GM15510 (cell line): ENCODE data around the gene LRRIQ3.

Experiments used
- POLR2A ChIP-seq: IDR thresholded peaks from 3 replicates; pipeline ENCODE4 v1.6.1; 2011; ENCODE audit warnings: borderline replicate concordance; ENCODE audit not compliant: insufficient read length; ENCODE audit errors: extremely low read depth

The LRRIQ3 gene, protein sequence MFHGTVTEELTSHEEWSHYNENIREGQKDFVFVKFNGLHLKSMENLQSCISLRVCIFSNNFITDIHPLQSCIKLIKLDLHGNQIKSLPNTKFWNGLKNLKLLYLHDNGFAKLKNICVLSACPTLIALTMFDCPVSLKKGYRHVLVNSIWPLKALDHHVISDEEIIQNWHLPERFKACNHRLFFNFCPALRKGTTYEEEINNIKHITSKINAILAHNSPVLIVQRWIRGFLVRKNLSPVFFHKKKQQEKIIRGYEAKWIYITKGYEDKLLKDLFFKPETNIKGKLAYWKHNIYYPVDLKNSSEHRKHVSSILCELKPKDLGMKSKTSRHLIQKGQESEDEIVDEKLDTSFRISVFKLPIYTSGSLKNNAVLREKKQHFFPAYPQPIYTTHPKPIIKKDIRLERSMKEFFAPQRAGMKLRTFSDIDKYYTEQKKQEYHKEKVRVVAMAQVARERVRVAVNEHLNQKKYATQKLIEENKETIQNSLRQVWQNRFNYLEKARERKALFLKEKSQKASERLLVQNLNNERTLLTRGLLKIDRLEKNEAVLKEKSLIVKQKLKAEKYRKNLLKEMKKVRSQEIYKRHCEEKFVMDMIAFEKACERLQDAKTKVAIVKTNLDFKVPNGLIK

DNA sequence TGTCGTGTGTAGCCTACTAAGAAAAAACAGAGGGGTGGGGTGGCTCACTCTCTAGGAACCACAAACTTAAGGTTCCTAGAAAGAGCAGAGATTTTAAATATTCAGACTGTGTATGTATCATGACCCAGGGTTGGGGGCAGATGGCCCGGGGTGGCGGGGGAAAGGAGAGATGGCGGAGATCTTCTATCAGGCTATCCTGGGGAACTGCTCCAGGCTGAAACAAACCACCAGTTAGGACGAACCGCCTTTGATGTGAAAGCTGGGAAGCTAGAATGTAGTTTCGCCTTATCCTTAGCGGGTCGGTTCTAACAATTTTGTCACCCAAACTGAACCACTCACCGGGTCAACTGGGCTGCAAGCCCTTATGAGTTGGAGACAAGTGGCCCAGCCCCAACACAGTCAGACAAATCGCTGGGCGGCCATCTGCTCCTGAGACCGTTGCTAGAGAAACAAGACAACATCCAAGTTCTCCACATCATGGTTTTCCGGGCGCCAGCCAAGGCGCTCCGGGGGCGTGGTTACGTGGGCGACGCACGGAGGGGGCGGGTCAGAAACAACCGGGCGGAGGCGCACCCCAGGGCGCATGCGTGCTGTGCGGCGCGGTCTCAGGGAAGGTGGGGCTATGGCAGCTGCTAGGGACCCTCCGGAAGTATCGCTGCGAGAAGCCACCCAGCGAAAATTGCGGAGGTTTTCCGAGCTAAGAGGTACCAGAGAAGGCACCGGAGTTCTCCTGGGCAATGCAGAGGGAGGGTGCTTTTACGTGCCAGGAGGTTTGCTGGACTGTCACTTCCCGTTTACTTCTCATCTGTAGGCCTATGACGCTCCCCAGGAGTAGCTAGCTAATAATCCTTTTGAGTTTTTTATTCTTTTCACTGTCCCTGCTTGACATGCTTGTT lies at the start of gene LRRIQ3, which contains the start of gene FPGT:
TSS of gene LRRIQ3 (minus strand) at position 520 of the 896 bp plus-strand sequence. CDS start 14,492 bp downstream, outside the sequence.
TSS of gene FPGT (plus strand) at position 586 of the 896 bp plus-strand sequence. CDS start at position 623, 37 bp downstream.
- TF ChIP-seq POLR2A, result peak; percentile 65

DNA sequence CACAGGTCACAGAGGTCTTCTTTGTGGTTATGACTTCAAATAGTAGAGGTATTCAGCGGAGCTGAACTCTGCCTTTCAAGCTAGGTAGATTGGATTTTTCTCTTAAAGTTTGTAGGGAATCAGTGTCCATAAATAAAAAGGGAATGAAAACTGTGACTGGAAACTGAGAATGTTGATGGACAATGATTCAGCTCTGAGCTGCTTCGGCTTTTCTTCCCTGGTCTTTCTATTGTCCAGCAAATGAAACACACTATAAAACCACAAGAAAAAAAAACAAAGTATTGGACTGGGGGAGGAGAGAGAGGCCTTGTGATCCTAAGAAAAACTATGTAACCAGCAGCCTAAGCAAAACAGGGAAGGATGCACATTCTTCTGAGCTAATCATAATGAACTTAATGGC lies 48.3 kb upstream of the LRRIQ3 start:
- TF ChIP-seq POLR2A, result no peak

DNA sequence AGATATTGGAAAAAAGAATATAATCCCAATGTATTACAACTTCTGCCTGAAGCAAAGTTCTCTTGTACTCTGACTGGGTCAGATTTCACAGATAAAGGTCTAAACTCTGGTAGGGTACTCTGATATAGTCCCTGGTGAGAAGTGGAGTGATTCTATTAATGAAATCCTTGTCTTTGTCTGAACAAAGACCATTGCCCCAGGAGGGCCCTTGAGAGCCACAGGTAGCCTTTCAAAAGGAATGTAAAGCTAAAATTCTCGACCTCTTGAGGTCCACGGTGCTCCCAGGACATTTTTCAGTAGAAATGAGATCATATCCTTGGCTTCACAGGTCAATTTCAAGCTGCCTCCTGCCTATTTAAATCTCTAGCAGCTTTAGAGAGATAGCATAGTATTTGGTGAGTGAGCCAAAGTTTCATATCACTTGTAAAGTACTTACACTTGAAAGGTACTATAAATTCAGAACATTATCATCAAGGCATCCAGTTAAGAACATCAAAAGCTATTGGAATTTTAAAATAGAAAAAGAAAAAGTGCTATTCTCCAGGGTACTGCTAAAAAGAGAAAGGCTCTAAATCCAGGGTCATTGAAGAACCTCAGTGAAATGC lies 47.3 kb upstream of the LRRIQ3 start:
- no peak for TF ChIP-seq POLR2A

DNA sequence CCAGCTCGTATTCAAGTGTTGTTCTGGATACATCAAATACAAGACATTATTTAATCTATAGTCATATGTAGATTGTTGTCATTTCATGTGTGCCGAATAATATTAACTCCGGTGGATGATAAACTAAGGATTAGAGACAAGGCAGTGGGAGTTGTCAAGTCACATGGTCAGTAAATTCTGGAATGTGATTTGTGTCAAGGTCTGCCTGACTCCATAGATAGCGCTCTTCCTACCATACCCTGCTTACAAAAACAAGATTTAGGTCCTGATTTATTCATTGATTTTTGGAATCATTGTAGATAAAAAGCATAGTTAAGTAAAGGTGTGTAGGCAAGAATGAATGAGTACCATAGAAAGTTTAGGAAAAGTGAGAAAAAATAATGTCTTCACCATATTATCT lies 39.8 kb upstream of the LRRIQ3 start:
- TF ChIP-seq POLR2A, result no peak

DNA sequence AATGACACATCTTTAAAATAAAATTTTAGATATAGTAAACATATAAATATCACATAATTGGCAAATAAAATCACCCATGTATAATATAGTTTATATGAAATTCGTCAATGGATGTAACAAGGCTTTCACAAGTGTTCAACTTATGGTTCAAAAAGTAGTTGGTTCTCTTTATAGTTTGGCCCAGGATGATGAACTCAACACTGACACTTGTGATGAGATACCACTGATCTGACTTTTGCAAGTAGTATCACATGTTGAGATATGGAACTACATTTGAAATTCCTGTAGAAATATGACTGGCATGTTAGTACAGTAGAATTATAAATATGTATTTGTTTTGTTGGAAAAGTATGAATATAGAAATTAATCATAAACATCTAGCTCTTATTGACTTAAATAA lies 39.1 kb upstream of the LRRIQ3 start:
- no peak for TF ChIP-seq POLR2A

DNA sequence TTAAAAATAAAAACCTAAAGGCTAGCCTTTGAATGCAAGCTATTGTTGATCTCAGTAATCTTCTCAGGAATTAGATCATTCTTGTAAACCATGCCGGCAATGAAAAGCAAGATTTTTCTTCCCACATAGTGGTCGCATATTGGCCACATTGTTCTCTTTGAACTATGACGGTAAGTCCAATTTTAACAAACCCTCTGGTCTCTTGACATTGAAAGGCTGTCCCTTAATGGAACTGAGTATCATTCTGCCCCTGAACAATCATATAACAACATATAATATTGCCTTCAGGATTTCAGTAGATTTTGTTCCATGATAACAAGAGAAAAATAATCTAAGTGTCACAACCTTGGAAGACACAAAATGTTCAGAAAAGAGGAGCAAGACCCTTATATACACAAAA lies 38.5 kb upstream of the LRRIQ3 start:
- no peak for TF ChIP-seq POLR2A

DNA sequence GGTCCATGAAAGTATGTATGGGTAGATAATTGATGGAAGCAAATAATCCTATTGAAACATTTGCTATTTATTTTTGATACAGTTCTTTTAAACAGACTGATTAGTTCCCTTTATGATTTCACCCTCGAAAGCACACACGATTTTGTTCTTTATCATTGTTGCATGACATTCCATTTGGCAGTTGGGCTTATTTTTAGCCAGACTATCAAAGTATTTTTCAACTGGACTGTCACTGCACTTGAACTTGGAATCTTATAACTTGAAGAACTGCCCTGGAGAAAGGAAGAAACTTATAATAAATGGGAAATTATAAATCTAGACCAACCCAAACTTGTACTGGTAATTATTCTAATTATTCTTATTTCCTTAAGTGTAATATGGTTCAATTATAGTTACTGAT lies 37.2 kb upstream of the LRRIQ3 start, which contains the start of gene TNNI3K:
TSS of gene TNNI3K (plus strand) at position 235 of the 400 bp plus-strand sequence. CDS start at position 300, 65 bp downstream.
- no peak for TF ChIP-seq POLR2A

DNA sequence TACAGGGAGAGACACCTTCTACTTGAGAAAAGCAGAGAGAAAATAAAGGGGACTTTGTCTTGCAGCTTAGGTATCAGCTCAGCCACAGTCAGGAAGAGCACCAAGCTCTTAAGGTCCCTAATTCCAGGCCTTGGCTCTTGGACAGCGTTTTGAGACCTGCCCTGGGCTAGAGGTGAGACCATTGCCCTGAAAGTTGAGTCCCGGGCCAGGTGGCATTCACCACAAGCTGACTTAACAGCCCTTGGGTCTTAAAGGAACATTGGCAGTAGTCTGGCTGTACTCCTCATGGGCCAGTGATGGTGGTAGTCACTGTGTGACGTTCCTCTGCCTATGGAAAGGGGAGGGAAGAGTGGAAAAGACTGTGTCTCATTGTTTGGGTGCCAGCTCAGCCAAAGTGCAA lies 25.5 kb upstream of the LRRIQ3 start:
- no peak for TF ChIP-seq POLR2A

DNA sequence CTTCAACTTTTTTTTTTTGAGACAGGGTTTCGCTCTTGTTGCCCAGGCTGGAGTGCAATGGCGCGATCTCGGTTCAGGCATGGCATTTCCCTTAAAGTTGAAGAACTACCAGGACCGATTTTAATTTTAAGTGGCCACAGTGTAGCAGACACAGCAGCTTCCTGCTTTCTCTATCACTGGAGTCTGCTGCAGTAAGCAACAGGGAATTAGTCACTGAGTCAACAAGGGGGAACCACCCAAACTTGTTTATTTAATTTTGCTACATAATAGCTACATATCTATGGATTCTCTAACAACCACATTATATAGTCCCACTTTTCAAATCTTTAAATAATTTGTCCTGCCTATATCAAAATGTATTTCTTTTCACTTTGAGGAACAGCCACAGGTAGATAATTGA lies 24.7 kb upstream of the LRRIQ3 start:
- no peak for TF ChIP-seq POLR2A

DNA sequence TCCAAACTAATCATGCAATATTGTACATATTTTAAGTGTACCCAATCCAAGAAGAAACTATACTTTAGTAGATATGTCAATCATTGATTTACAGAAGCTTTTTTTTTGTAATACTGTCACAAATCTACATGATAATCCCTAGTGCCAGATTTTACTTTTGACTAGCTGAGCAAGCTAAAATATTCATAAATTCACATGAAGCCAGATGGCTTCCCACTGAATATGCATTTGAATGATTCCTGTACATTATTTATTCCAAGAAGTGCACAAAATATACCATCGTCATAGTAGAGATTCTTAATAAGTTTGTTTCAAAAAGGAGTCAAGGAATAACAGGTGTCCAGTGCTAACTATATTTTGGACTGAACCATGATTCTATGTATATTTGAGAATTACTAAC lies 17.3 kb upstream of the LRRIQ3 start:
- TF ChIP-seq POLR2A, result no peak

DNA sequence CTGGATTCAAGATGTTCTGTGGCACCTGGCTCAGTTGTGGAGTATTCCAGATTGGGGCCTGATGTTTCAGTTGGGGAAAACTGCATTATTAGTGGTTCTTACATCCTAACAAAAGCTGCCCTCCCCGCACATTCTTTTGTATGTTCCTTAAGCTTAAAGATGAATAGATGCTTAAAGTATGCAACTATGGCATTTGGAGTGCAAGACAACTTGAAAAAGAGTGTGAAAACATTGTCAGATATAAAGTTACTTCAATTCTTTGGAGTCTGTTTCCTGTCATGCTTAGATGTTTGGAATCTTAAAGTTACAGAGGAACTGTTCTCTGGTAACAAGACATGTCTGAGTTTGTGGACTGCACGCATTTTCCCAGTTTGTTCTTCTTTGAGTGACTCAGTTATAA lies 7.3 kb upstream of the LRRIQ3 start:
- TF ChIP-seq POLR2A, result no peak

DNA sequence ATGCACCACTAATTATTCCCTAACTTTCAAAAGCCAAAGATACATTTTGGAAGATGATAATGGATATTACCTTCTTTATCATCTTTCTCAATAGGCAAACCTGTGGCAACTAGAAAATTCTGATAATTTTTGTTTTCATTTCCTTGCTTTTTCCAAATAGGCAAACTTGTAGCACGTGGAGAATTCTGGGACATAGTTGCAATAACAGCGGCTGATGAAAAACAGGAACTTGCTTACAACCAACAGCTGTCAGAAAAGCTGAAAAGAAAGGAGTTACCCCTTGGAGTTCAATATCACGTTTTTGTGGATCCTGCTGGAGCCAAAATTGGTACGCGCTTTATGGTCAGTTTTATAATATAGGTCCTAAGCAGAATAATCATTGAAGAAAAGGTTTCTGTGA lies 1.5 kb upstream of the LRRIQ3 start:
- no peak for TF ChIP-seq POLR2A

DNA sequence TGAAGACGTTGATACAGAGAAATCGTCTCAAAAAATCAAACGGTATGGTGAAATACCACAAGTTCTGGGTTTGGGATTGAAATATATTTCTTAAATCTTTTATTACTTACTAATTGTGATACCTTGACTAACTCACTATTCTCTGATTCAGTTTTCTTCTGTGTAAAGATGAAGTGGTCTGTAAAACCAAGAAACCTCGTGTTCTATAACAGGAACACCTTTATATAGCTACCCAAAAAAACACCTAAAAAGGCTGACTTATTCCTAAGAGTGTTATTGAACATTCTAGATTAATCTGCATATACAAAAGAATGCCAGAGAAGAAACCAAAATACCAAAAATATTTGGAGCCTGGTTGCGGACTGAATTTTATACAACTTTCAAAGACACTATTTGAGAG lies 721 bp downstream of the LRRIQ3 start:
- no peak for TF ChIP-seq POLR2A

DNA sequence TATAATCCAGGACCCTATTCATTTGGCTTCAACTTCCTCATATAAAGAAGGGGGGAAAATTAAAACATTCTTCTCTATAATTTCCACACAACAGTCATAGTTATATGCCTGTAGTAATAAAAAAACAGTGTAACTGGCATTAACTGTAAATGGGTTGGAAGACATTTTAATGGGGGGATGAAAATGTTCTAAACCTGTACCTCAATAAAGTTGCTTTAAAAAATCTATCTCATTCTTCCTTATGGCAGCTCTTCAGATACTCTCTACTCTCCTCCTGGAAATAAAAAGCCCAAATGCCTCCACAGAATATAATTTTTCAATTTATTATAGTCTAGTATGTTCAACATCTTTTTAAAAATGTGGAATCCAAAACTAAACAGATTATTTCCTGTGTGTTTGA lies 2.6 kb downstream of the LRRIQ3 start:
- no peak for TF ChIP-seq POLR2A
